NCI-H82 treated with DMSO at 0.1 percent for 48 hours (cell line): ENCODE measurements around the gene CCM2.
"Not testable (repeated sequence)": the region's sequence is repeated elsewhere in the genome, so short reads cannot be mapped to it uniquely, and the experiment has no call there.

Experiments used
- DNase-seq: peaks from one replicate; lab custom pipeline; 2025; ENCODE audit not compliant: unreplicated experiment; lab: John Stamatoyannopoulos, UW

CCM2 gene

GRCh38 chr7:44999245-45000092 lies 532 bp upstream of the CCM2 start:
- DNase-seq: peak; percentile 97

DNA sequence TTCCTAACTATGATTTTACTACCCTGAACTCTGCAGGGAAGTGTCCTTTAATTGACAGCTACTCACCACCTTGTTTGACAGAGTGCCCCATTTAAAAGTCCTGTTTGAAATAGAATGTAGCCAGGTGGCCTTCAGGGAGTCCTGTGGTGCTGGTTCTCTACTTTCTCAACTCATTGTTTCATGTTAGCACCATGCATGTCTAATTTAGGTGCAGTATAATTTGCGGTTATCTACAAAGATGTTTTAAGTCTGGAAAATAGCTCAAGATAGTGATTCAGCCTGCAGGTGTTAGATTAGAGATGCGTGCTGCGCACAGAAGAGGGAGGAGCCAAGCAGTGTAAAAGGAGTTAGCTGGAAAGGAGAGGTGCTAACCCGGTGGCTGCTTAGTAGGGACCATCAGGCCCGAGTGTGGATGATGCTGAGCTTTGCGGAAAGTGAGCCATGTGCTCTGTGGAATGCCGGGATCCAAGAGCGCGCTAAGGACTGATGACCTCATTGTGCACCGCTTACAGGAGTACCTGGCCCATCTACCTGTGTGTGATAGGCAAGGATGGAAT lies 1.2 kb downstream of the CCM2 start:
- no peak for DNase-seq

- no peak for DNase-seq
Observed at GRCh38 chr7:45001826-45002225, 1.8 kb downstream of the CCM2 start.

GRCh38 chr7:45003789-45004188 lies 3.8 kb downstream of the CCM2 start:
- no peak for DNase-seq

GRCh38 chr7:45007106-45007505 lies 7.1 kb downstream of the CCM2 start:
- DNase-seq: no peak

- no peak for DNase-seq
Observed at GRCh38 chr7:45007571-45008328, 7.7 kb downstream of the CCM2 start.

DNA sequence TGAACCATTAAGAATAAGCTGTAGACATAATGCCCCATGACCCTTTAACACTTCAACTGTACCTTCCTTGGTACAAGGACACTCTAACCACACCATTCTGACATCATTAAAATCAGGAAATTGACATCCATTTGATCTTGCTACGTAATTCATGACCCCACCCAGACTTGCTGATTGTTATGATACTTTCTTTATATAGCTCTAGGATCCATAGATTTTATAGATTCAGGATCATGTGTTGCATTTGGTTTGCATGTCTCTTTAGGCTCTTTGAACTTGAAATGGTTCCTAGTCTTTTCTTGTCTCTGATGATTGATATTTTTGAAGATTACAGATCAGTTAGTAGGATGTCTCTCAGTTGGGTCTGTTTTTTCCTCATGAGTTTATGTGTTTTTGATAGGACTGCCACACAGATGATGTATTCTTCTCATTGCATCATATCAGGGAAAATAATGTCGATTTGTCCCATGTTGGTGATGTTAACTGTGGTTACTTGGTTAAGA lies 13.5 kb downstream of the CCM2 start:
- DNase-seq: no peak

DNA sequence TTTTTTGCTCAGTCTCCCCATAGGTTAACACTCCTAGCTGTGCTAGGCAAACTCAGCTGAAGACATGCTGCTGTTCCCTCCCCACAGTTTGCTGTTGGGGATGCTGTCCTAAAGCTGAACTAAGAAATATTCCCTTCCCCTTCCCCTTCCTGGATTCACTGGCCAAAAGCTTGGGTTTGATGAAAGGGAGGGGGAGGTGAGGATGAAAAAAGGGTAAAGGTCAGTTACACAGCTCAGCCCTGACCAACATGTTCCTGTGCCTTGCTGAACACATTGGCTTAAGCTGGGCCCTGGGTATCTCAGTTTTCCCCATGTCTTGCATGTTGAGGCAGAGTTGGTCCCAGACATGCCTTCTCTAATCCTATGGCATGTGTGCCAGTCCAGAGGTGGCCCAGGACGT lies 15.3 kb downstream of the CCM2 start:
- no peak for DNase-seq

DNA sequence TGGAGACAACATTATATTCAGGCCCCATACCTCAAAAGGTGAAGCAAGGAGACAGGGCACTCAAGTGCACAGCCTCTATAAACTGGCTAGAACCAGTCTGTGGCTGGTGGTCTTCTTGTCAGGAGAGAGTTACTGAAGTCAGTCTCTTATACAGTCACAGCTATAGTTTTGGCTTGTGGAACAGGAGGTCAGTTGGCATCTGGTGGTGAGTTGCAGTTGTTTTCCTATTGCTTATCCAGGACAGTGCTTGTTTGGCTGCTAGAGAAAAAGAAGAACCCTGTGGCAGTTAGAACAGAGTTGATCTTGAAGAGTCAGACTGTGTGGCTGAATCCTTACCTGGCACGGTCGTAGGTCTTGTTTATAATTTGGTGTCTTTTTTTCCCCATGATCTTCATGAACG lies 17.3 kb downstream of the CCM2 start:
- DNase-seq: no peak

DNA sequence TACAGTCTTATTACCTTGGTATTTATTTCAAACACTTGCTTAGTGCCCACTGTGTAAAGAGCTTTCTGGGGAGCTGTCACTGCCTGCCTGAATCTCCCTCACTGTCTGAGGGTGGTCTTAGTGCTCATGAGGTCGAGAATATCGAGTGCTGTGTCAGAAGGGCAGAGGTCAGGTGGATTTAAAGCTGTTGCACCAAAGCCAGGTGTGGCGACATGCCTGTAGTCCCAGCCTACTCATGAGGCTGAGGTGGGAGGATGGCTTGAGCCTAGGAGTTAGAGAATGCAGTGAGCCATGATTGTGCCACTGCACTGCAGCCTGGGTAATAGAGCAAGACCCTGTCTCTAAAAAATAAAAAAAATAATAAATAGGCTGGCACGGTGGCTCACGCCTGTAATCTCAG lies 20.9 kb downstream of the CCM2 start:
- no peak for DNase-seq

- DNase-seq: no peak
Observed at GRCh38 chr7:45021604-45022296, 21.7 kb downstream of the CCM2 start.

DNA sequence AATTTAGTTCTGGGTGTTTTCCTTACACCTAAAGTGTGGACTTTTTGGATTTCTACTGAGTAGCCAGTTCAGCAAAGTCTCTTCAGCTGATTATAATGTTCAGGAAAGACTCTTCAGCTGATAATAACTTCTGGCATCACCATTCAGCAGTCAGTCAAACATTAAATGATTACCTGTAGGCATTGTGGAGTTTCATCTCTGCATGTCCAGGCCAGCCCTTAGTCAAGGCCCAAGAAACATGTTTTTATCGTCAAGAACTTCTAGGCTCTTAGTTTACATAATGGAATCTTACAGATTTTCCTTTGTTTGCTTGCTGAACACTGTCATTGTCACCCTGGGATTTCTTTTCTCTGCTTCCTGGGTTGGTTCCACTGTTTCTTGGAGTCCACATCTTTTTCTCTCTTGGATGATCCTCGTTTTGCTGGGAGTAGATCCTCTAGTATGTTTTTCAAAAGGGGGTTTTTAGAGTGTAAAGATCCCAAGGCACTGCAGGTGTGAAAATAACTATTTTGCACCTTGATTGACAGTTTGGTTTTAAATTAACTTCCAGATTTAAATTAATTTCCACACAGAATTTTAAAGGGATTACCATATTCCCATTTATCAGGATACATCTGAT lies 24.2 kb downstream of the CCM2 start:
- DNase-seq: no peak

GRCh38 chr7:45025473-45025872 lies 25.5 kb downstream of the CCM2 start:
- not testable (repeated sequence) for DNase-seq

- no peak for DNase-seq
Observed at GRCh38 chr7:45026013-45026412, 26.0 kb downstream of the CCM2 start.

DNA sequence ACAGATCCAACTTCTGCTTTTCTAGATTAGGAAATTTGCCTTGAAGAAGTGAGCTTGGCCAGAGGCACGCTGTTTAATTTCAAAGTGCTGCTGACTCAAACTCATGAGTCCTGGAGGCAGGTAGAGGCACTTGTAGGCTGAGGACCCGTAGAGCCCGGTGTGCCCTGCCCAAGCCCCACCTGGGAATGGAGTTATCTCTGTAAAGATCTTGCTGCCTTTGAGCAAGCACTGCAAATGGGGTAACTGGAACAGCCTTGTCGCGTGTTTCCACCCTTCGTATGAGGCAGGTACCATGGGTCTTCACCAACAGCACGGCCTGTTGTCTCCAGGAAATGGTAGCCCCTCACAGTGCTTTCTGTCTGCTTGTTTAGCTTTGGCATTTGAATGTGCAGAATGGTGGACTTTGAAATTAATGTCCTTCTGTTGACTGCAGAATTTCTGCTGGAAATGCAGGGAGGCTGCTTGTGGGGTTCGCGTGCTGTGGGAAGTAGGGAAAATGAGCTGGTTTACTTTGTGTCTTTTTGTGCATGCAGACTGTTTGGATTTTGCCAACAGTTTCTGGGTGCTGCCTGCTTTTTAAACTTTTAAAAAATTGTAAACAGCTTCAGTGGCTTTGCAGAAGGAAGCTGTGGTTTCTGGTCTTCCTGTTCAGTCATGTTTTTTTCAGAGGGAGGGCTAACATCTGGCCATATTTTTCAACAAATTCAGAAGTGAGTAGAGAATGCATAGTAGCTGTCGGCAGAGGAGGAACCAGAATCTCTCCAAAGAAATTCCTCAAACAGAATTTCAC lies 27.2 kb downstream of the CCM2 start:
- no peak for DNase-seq

DNA sequence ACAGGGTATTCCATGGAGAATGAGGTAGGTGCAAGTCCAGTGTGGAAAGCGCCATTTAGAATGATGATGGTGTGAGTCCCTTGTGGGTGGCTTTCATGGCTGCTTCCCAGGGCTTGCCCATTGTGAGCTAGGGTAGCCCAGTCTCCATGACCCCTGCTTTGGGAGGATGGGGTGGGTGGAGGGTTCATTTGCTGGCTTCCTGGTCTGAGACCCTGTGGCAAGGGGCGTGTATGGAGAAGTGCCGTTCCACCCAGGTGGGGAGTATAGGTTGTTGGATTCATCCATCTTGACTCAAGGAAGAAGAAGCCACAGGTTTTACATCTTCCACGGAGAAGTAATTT lies 27.7 kb downstream of the CCM2 start:
- DNase-seq: no peak

DNA sequence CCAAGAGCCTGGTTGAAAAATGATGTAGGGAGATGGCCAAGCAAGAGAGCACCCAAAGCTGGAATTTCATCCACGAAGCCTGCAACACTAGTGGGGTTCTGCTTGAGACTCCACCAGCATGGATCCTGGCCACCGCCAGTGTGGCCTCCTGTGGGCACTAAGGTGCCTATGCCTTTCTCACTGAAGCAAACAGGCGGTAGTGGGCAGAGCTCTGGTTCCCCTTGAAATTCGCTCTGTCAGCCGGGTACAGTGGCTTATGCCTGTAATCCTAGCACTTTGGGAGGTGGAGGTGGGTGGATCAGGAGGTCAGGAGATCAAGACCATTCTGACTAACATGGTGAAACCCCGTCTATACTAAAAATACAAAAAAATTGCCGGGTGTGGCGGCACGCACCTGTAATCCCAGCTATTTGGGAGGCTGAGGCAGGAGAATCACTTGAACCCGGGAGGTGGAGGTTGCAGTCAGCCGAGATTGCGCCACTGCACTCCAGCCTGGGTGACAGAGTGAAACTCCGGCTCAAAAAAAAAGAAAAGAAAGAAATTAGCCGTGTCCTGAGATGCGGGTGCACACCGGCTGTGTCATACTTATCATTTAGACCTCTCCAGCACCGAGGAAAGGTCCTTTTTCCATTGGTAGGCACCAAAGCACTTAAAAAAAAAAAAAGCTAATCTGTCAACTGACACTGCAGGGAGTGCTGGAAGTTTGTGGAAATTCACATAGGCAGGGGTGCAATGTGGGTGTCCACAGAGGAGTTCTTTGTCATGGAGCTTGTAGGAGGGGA lies 28.3 kb downstream of the CCM2 start:
- no peak for DNase-seq

- no peak for DNase-seq
Observed at GRCh38 chr7:45028920-45029344, 28.9 kb downstream of the CCM2 start.

DNA sequence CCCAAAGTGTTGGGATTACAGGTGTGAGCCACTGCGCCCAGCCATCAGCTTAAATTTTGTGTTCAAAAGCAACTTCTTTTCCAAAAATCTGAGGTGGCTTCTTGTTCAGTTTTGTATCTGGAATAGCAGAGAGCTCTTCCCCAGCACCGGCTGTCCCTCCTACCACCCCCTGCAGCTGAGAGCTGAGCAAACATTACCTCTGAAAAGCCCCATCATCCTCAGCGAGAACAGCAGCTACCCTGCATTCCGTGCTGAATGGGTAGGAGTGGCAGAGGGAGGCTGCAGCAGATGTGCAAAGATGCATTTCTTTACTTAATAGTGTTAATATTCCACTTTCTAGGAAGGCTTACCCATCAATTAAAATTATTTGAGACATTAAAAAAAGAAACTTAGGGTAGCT lies 31.8 kb downstream of the CCM2 start:
- no peak for DNase-seq
